Hematopoietic multipotent progenitor cell (in vitro differentiated cells): ENCODE data around the gene PTH2R. TPM values are rescaled to one million over a fixed set of nuclear protein-coding genes. Genes with fewer than 3 reads are reported as not detected.
"Not testable (repeated sequence)": the region's sequence is repeated elsewhere in the genome, so short reads cannot be mapped to it uniquely, and the experiment has no call there.

Experiments
- DNase-seq, 3 donors: peaks; one replicate each; pipeline ENCODE4 v3.0.0-alpha.2; 2011 to 2015; ENCODE audit warnings: low read depth in 2 of 3, low spot score in 2 of 3
- total RNA-seq: library from RNA; depleted of rRNA; stranded (reverse); fragments of >200 nt; gene quantifications from one replicate; pipeline ENCODE4 v1.2.3, GENCODE V29; 2012

Gene PTH2R
- total RNA-seq, 1 donor: 1.1 TPM

GRCh38 chr2:208535578-208535977, 129.0 kb downstream of the PTH2R start:
- not testable (repeated sequence) for DNase-seq

- DNase-seq: no peak
Measured at GRCh38 chr2:208541461-208541988, 134.9 kb downstream of the PTH2R start.

- peak in 2 of 3 donors; percentile 54 to 81 for DNase-seq
Measured at GRCh38 chr2:208541989-208542464, 135.4 kb downstream of the PTH2R start.

- peak in 2 of 3 donors; percentile 20 to 39 for DNase-seq
Measured at GRCh38 chr2:208542465-208543041, 136.0 kb downstream of the PTH2R start.

Other genes with a start within 250 kb of the PTH2R start
- not detected for gene CRYGA, start 243.2 kb upstream of the PTH2R start, total RNA-seq
- gene C2orf80, start 216.8 kb upstream of the PTH2R start, total RNA-seq: not detected
- gene IDH1, start 151.7 kb upstream of the PTH2R start, total RNA-seq: 18.6 TPM
- gene PIKFYVE, start 140.5 kb upstream of the PTH2R start, total RNA-seq: 39.3 TPM